ENCODE measurements around the gene NTF4. TPM values are rescaled to one million over a fixed set of nuclear protein-coding genes. Genes with fewer than 3 reads are reported as not detected.

Gene NTF4
- total and polyA plus RNA-seq, 2 of the 8 experiments (the other 6 are each of a cell fraction or from before 2014, with no cell fraction given), result 3.1 to 6.5 TPM

Small RNA genes within 50 kb of the gene (small RNA-seq; reads per million reads assigned to genes)
- not detected for gene RN7SL708P (ENCODE audit: insufficient read depth)

Other genes with a start within 250 kb of the NTF4 start
- gene HSD17B14, start 228.3 kb downstream of the NTF4 start, total RNA-seq (2021; fragmentation: NEBNext Ultra II Directional; extraction: Animal tissue kit (Norgen Biotek cat#: 25700)), result 8.4 and 9.7 TPM in 2 replicates
- 25.5 and 32.7 TPM in 2 replicates for gene HSD17B14, start 228.3 kb downstream of the NTF4 start, polyA plus RNA-seq (2011; rRNA removed)
- 16.8 and 18.0 TPM in 2 replicates for gene PLEKHA4, start 196.2 kb downstream of the NTF4 start, total RNA-seq (2021; fragmentation: NEBNext Ultra II Directional; extraction: Animal tissue kit (Norgen Biotek cat#: 25700))
- 8.2 and 14.1 TPM in 2 replicates for gene PLEKHA4, start 196.2 kb downstream of the NTF4 start, polyA plus RNA-seq (2011; rRNA removed)
- 12.8 and 14.0 TPM in 2 replicates for gene PPP1R15A, start 192.4 kb downstream of the NTF4 start, total RNA-seq (2021; fragmentation: NEBNext Ultra II Directional; extraction: Animal tissue kit (Norgen Biotek cat#: 25700))
- 4.1 and 8.6 TPM in 2 replicates for gene PPP1R15A, start 192.4 kb downstream of the NTF4 start, polyA plus RNA-seq (2011; rRNA removed)
- 1.0 and 1.1 TPM in 2 replicates for gene TULP2, start 166.1 kb downstream of the NTF4 start, total RNA-seq (2021; fragmentation: NEBNext Ultra II Directional; extraction: Animal tissue kit (Norgen Biotek cat#: 25700))
- gene TULP2, start 166.1 kb downstream of the NTF4 start, polyA plus RNA-seq (2011; rRNA removed), result 0.95 and 1.8 TPM in 2 replicates
- gene NUCB1, start 164.5 kb downstream of the NTF4 start, total RNA-seq (2021; fragmentation: NEBNext Ultra II Directional; extraction: Animal tissue kit (Norgen Biotek cat#: 25700)), result 106 and 111 TPM in 2 replicates
- 121 and 178 TPM in 2 replicates for gene NUCB1, start 164.5 kb downstream of the NTF4 start, polyA plus RNA-seq (2011; rRNA removed)
- 2.2 and 2.7 TPM in 2 replicates for gene DHDH, start 131.1 kb downstream of the NTF4 start, total RNA-seq (2021; fragmentation: NEBNext Ultra II Directional; extraction: Animal tissue kit (Norgen Biotek cat#: 25700))
- gene DHDH, start 131.1 kb downstream of the NTF4 start, polyA plus RNA-seq (2011; rRNA removed), result 2.8 and 2.9 TPM in 2 replicates
- 257 and 295 TPM in 2 replicates for gene BAX, start 109.9 kb downstream of the NTF4 start, total RNA-seq (2021; fragmentation: NEBNext Ultra II Directional; extraction: Animal tissue kit (Norgen Biotek cat#: 25700))
- gene BAX, start 109.9 kb downstream of the NTF4 start, polyA plus RNA-seq (2011; rRNA removed), result 346 and 750 TPM in 2 replicates
- 1,751 and 1,764 TPM in 2 replicates for gene FTL, start 99.5 kb downstream of the NTF4 start, total RNA-seq (2021; fragmentation: NEBNext Ultra II Directional; extraction: Animal tissue kit (Norgen Biotek cat#: 25700))
- 2,427 and 3,043 TPM in 2 replicates for gene FTL, start 99.5 kb downstream of the NTF4 start, polyA plus RNA-seq (2011; rRNA removed)
- 37.8 and 38.7 TPM in 2 replicates for gene GYS1, start 71.5 kb downstream of the NTF4 start, total RNA-seq (2021; fragmentation: NEBNext Ultra II Directional; extraction: Animal tissue kit (Norgen Biotek cat#: 25700))
- 30.0 and 41.9 TPM in 2 replicates for gene GYS1, start 71.5 kb downstream of the NTF4 start, polyA plus RNA-seq (2011; rRNA removed)
- 152 and 160 TPM in 2 replicates for gene RUVBL2, start 70.9 kb downstream of the NTF4 start, total RNA-seq (2021; fragmentation: NEBNext Ultra II Directional; extraction: Animal tissue kit (Norgen Biotek cat#: 25700))
- 247 and 341 TPM in 2 replicates for gene RUVBL2, start 70.9 kb downstream of the NTF4 start, polyA plus RNA-seq (2011; rRNA removed)
- not detected in 2 replicates for gene LHB, start 47.7 kb downstream of the NTF4 start, total RNA-seq (2021; fragmentation: NEBNext Ultra II Directional; extraction: Animal tissue kit (Norgen Biotek cat#: 25700))
- gene LHB, start 47.7 kb downstream of the NTF4 start, polyA plus RNA-seq (2011; rRNA removed), result 0.53 and 1.2 TPM in 2 replicates
- not detected in 2 replicates for gene CGB3, start 40.5 kb downstream of the NTF4 start, total RNA-seq (2021; fragmentation: NEBNext Ultra II Directional; extraction: Animal tissue kit (Norgen Biotek cat#: 25700))
- 0.09 TPM in 1 of 2 replicates, not detected in the other for gene CGB3, start 40.5 kb downstream of the NTF4 start, polyA plus RNA-seq (2011; rRNA removed)
- 0.71 TPM in 1 of 2 replicates, not detected in the other for gene CGB2, start 32.9 kb downstream of the NTF4 start, total RNA-seq (2021; fragmentation: NEBNext Ultra II Directional; extraction: Animal tissue kit (Norgen Biotek cat#: 25700))
- gene CGB2, start 32.9 kb downstream of the NTF4 start, polyA plus RNA-seq (2011; rRNA removed), result 3.2 and 3.9 TPM in 2 replicates
- not detected in 2 replicates for gene CGB1, start 27.9 kb downstream of the NTF4 start, total RNA-seq (2021; fragmentation: NEBNext Ultra II Directional; extraction: Animal tissue kit (Norgen Biotek cat#: 25700))
- 0.83 TPM in 1 of 2 replicates, not detected in the other for gene CGB1, start 27.9 kb downstream of the NTF4 start, polyA plus RNA-seq (2011; rRNA removed)
- 0.63 TPM in 1 of 2 replicates, not detected in the other for gene CGB5, start 21.0 kb downstream of the NTF4 start, total RNA-seq (2021; fragmentation: NEBNext Ultra II Directional; extraction: Animal tissue kit (Norgen Biotek cat#: 25700))
- 0.68 and 0.83 TPM in 2 replicates for gene CGB5, start 21.0 kb downstream of the NTF4 start, polyA plus RNA-seq (2011; rRNA removed)
- gene CGB8, start 15.7 kb downstream of the NTF4 start, total RNA-seq (2021; fragmentation: NEBNext Ultra II Directional; extraction: Animal tissue kit (Norgen Biotek cat#: 25700)), result 0.46 TPM in 1 of 2 replicates, not detected in the other
- gene CGB8, start 15.7 kb downstream of the NTF4 start, polyA plus RNA-seq (2011; rRNA removed), result 0.09 and 0.22 TPM in 2 replicates
- 0.52 and 1.2 TPM in 2 replicates for gene CGB7, start 7.1 kb downstream of the NTF4 start, total RNA-seq (2021; fragmentation: NEBNext Ultra II Directional; extraction: Animal tissue kit (Norgen Biotek cat#: 25700))
- 2.2 and 3.8 TPM in 2 replicates for gene CGB7, start 7.1 kb downstream of the NTF4 start, polyA plus RNA-seq (2011; rRNA removed)
- 0.10 and 0.17 TPM in 2 replicates for gene KCNA7, start 7.9 kb upstream of the NTF4 start, total RNA-seq (2021; fragmentation: NEBNext Ultra II Directional; extraction: Animal tissue kit (Norgen Biotek cat#: 25700))
- gene KCNA7, start 7.9 kb upstream of the NTF4 start, polyA plus RNA-seq (2011; rRNA removed), result 0.06 and 0.09 TPM in 2 replicates
- gene SNRNP70, start 20.6 kb upstream of the NTF4 start, total RNA-seq (2021; fragmentation: NEBNext Ultra II Directional; extraction: Animal tissue kit (Norgen Biotek cat#: 25700)), result 231 and 244 TPM in 2 replicates
- 235 and 515 TPM in 2 replicates for gene SNRNP70, start 20.6 kb upstream of the NTF4 start, polyA plus RNA-seq (2011; rRNA removed)
- gene LIN7B, start 49.6 kb upstream of the NTF4 start, total RNA-seq (2021; fragmentation: NEBNext Ultra II Directional; extraction: Animal tissue kit (Norgen Biotek cat#: 25700)), result 4.1 and 4.2 TPM in 2 replicates
- 4.1 and 6.0 TPM in 2 replicates for gene LIN7B, start 49.6 kb upstream of the NTF4 start, polyA plus RNA-seq (2011; rRNA removed)
- gene C19orf73, start 54.3 kb upstream of the NTF4 start, total RNA-seq (2021; fragmentation: NEBNext Ultra II Directional; extraction: Animal tissue kit (Norgen Biotek cat#: 25700)), result 1.2 and 2.5 TPM in 2 replicates
- 4.6 and 10.0 TPM in 2 replicates for gene C19orf73, start 54.3 kb upstream of the NTF4 start, polyA plus RNA-seq (2011; rRNA removed)
- 25.3 and 28.0 TPM in 2 replicates for gene PPFIA3, start 54.7 kb upstream of the NTF4 start, total RNA-seq (2021; fragmentation: NEBNext Ultra II Directional; extraction: Animal tissue kit (Norgen Biotek cat#: 25700))
- 15.9 and 28.8 TPM in 2 replicates for gene PPFIA3, start 54.7 kb upstream of the NTF4 start, polyA plus RNA-seq (2011; rRNA removed)
- 1.8 and 2.3 TPM in 2 replicates for gene HRC, start 90.6 kb upstream of the NTF4 start, total RNA-seq (2021; fragmentation: NEBNext Ultra II Directional; extraction: Animal tissue kit (Norgen Biotek cat#: 25700))
- gene HRC, start 90.6 kb upstream of the NTF4 start, polyA plus RNA-seq (2011; rRNA removed), result 2.6 and 6.8 TPM in 2 replicates
- 11.3 and 12.6 TPM in 2 replicates for gene TRPM4, start 93.0 kb upstream of the NTF4 start, total RNA-seq (2021; fragmentation: NEBNext Ultra II Directional; extraction: Animal tissue kit (Norgen Biotek cat#: 25700))
- gene TRPM4, start 93.0 kb upstream of the NTF4 start, polyA plus RNA-seq (2011; rRNA removed), result 13.3 and 21.5 TPM in 2 replicates

Measured in H1 (cell line).